ENCODE measurements around the gene EXOC4.

GRCh38 chr7:134073276-134073675 is 820.4 kb downstream of the EXOC4 start:
- no peak for TF ChIP-seq POLR2A (IDR thresholded peaks at IDR 0.05)
- no peak for TF ChIP-seq CTCF (IDR thresholded peaks at IDR 0.05)
- no peak for TF ChIP-seq EP300 (IDR thresholded peaks at IDR 0.05)
